NT2/D1 (cell line): ENCODE data around the gene RHEBL1.

Experiments used
- DNase-seq: peaks from one replicate; pipeline ENCODE4 v3.0.0-alpha.2; 2011; ENCODE audit warnings: low read depth, low spot score
- H3K27me3 ChIP-seq: 2 replicates; pipeline ENCODE4 v1.6.0; 2011; ENCODE audit warnings: mild to moderate bottlenecking; ENCODE audit not compliant: insufficient read length, insufficient read depth
- H3K36me3 ChIP-seq: 2 replicates; pipeline ENCODE4 v1.6.1; 2011; ENCODE audit warnings: mild to moderate bottlenecking, low read length, mixed read lengths; ENCODE audit not compliant: insufficient read depth, insufficient read length
- H3K4me1 ChIP-seq: 2 replicates; pipeline ENCODE4 v1.5.1; 2011; ENCODE audit not compliant: insufficient read depth, insufficient read length
- H3K4me3 ChIP-seq: 2 replicates; pipeline ENCODE4 v1.5.1; 2011; ENCODE audit warnings: low read depth; ENCODE audit not compliant: insufficient read length
- H3K9ac ChIP-seq: 2 replicates; pipeline ENCODE4 v1.6.0; 2011; ENCODE audit warnings: low read depth; ENCODE audit not compliant: insufficient read length
- H3K9me3 ChIP-seq: 2 replicates; pipeline ENCODE4 v1.5.1; 2011; ENCODE audit warnings: mild to moderate bottlenecking, low read length; ENCODE audit not compliant: insufficient read depth
- SUZ12 ChIP-seq: IDR thresholded peaks from 2 replicates; pipeline ENCODE4 v1.6.1; 2011; ENCODE audit not compliant: insufficient read length, insufficient read depth; ENCODE audit errors: extremely low read depth
- YY1 ChIP-seq: IDR thresholded peaks from 2 replicates; pipeline ENCODE4 v1.6.1; 2011; ENCODE audit not compliant: insufficient read length, insufficient read depth
- ZNF274 ChIP-seq: IDR thresholded peaks from 2 replicates; pipeline ENCODE4 v1.6.1; 2011; ENCODE audit warnings: mild to moderate bottlenecking, low read depth, low read length

Gene RHEBL1

DNA sequence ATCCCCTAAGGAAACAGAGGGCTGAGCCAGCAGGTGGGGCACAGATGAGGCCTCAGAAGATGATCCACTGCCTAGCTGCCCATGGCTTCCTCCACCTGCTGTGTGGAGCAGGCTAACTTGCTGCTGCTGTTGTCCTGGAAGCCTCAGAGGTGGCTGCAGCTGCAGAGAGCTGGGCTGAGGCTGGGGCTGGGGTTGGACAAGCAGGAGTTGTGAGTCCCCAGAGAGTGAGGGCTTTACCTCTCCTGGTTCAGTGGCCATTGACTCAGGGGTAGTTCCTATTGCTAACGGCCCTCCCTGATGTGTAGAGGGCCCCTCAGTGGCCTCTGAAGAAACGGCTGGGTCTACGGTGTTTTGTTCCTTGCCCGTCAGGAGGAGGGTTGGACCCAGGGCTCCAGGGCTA, 37.5 kb downstream of the RHEBL1 start:
- peaks cover 97% of the 10 kb centered on the region for H3K36me3 ChIP-seq
- no peaks in the 10 kb centered on the region for H3K9me3 ChIP-seq
- DNase-seq = no peak
- no peaks in the 10 kb centered on the region for H3K27me3 ChIP-seq
- no peak overlapping the region for H3K9ac ChIP-seq
- H3K4me1 ChIP-seq = no peaks in the 10 kb centered on the region
- TF ChIP-seq ZNF274 = no peak
- no peak for TF ChIP-seq YY1
- TF ChIP-seq SUZ12 = no peak
- no peak overlapping the region for H3K4me3 ChIP-seq

DNA sequence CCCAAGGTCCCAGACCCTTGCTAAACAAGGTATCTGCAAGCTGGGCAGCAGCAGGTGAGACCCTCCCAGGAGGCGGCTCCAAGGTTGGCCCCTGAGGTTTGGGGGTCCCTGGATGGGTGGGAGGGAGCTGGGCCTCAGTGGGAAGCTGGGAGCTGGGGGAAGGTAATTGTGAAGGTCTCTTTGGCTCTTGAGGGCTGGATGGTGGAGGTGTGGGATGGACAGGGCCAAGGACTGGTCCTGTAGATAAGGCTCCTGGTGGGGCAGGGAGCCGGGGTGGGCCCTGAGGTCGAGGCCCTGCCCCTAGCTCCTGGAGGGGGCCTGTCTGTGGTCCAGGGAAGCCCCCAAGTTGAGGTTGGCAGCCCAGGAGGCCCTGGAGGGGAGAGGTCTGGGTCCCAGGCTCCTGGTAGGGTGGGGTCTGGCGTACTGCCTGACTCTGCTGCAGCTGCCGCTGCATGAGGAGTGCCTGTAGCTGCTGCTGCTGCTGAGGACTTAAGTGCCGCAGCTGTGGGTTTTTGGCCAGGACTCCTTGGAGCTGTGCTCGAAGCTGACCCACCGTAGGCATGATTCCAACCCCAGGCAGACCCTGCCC, 38.1 kb downstream of the RHEBL1 start:
- TF ChIP-seq SUZ12 (no peak), ZNF274 (no peak), YY1 (no peak)
- Histone ChIP-seq H3K9ac (no peak overlapping the region), H3K4me1 (no peaks in the 10 kb centered on the region), H3K27me3 (no peaks in the 10 kb centered on the region), H3K4me3 (no peak overlapping the region), H3K36me3 (peaks cover 97% of the 10 kb centered on the region), H3K9me3 (no peaks in the 10 kb centered on the region)
- no peak for DNase-seq

DNA sequence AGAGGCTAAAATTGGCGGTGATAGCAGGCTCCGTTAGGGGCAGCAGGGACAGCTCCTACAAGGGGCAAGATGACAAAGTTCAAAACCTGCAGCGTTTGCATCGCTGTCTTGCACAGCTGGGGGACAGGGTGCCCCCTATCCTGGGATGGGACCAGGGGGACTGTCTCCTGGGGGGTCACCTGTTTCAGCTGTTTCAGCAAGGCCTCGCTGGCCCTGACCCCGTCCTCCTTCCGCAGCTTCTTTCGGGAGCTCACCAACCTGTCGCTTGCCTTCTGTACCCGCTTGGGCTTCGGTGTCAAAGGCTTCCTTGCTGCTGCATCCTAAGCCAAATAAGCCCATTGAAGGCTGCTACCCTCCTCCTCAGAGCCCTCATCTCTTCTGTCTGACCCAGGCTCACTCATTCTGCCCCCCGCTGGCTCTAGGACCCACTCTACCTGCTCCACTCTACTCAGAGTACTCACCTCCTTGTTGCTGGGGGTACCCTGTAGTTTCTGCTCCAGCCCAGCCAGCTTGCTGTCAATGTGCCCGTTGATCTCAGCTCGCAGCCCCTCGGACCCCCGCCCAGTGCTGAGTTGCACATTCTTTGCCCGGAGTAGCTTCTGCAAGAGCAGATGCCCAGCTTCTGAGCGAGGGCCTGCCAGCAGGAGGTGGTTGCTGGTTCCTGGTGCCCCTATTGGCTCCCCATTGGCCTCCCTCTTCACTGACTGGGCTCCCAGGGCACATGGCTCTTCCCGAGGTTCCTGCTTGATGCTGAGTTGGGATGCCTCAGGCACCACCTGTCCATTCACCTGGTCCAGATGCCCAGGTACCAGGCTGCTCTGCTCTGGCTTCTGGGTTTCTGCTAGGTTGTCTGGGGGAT, 38.8 kb downstream of the RHEBL1 start:
- H3K9ac ChIP-seq = no peak overlapping the region
- no peak overlapping the region for H3K4me3 ChIP-seq
- H3K36me3 ChIP-seq = peaks cover 98% of the 10 kb centered on the region
- no peak for DNase-seq
- TF ChIP-seq ZNF274 (no peak), SUZ12 (no peak), YY1 (no peak)
- no peaks in the 10 kb centered on the region for H3K27me3 ChIP-seq
- no peaks in the 10 kb centered on the region for H3K4me1 ChIP-seq
- no peaks in the 10 kb centered on the region for H3K9me3 ChIP-seq

DNA sequence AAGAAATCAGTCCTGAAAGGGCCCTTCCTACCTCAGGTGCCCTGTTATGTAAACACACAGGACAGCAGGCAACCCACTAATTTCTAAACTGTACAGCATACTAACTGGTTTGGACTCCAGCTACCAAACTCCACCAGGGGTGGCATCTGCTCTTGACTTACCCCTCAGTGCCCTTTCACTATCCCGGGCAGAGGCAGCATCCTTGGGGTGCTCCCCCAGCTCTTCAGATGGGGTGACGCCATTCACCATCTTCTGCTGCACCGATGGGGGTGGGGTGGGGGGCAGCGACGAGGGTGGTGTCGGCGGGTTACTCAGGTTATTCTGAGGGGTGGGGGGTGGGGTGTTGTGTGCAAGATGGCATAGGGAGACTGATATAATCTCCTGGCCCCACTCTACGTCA, 39.7 kb downstream of the RHEBL1 start:
- no peak for DNase-seq
- Histone ChIP-seq H3K9me3 (no peaks in the 10 kb centered on the region), H3K4me1 (no peaks in the 10 kb centered on the region), H3K9ac (no peak overlapping the region), H3K4me3 (no peak overlapping the region), H3K27me3 (no peaks in the 10 kb centered on the region), H3K36me3 (peaks cover 100% of the 10 kb centered on the region)
- TF ChIP-seq YY1 (no peak), SUZ12 (no peak), ZNF274 (no peak)

DNA sequence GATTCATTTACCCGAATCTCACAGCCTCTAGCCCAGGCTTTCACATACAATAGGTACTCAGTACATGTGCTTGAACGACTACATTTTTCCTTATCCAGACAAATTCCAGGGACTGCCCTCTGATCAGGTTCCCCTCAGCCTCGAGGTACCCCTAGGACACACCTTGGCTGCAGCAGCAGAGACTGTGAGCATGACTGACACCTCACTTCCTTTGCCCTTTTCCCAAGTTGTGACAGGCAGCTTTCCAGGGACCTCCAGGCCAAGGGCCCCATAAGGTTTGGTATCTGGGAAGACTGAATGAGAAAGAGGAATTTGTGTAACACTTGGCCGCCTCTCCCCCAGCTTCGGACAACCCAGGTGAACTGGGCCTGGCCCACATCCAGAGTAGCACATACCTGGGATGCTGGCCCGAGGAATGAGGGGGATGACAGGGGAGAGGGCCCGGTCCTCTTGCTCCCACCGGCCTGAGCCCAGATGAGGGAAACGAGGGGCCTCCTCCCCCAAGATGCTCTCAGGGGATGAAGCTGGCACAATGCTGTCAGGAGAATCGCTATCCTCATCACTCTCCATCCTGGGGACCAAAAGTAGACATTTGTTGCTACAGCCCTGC, 41.0 kb downstream of the RHEBL1 start:
- no peak overlapping the region for H3K9ac ChIP-seq
- no peaks in the 10 kb centered on the region for H3K4me1 ChIP-seq
- no peaks in the 10 kb centered on the region for H3K27me3 ChIP-seq
- no peaks in the 10 kb centered on the region for H3K9me3 ChIP-seq
- peaks cover 100% of the 10 kb centered on the region for H3K36me3 ChIP-seq
- H3K4me3 ChIP-seq = no peak overlapping the region
- no peak for DNase-seq
- TF ChIP-seq YY1 (no peak), ZNF274 (no peak), SUZ12 (no peak)

DNA sequence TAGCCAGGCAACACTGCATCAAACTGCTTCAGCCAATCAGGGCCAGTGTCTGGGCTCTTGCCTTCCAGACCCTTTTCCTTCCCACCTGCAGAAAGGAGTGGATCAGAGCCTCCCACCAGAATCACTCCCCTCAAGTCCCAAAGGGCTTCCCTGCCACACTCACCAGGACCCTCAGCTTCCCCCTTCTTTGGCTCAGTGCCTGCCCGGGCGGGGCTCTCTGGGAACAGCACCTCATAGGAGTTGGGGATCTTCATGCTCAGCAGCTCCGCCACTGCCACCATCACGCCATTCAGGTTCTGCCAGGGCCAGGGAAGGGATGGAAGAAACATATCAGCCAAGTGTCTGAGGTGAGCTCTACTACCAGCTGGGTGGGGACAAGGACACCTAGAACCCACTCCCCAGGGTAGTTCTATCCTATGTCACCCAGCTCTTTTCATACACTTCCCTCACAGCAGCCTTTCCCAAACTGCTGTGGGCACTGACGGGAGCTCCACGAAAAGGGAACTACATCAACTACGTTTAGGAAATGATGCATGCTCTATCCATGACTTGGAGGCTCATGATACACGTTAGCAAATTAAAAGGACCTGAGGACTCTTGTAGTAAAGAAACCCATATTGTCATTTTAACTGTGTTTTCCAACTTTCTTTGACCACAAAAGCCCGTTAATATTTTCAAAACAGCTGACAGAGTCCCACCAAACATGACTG, 41.8 kb downstream of the RHEBL1 start:
- Histone ChIP-seq H3K9ac (no peak overlapping the region), H3K36me3 (peaks cover 100% of the 10 kb centered on the region), H3K9me3 (no peaks in the 10 kb centered on the region), H3K27me3 (no peaks in the 10 kb centered on the region), H3K4me3 (no peak overlapping the region), H3K4me1 (no peaks in the 10 kb centered on the region)
- TF ChIP-seq ZNF274 (no peak), YY1 (no peak)
- no peak for DNase-seq
